Heart left ventricle (tissue), 16 donors: Measurements from ENCODE around the gene GADD45GIP1. TPM values are rescaled to one million over a fixed set of nuclear protein-coding genes. Genes with fewer than 3 reads are reported as not detected.
A peak's percentile ranks its signal among the peaks of the same experiment; 100 is the strongest.

Experiments
- ATAC-seq, 4 donors: fragments of 200-7000 bp; cut with Tn5 transposase; one replicate each; pipeline ENCODE4 v1.9.1; 2020 to 2022; ENCODE audit warnings: moderate library complexity in 4 of 4, mild to moderate bottlenecking in 3 of 4, moderate number of reproducible peaks in 1 of 4
- DNase-seq, 5 donors: peaks; one replicate each; pipeline ENCODE4 v3.0.0-alpha.2; 2020
- H3K27ac ChIP-seq, 12 donors: fragments of 200-600 bp; sonication (generic) in 4 of 12; one replicate each; pipeline versions ENCODE4 v1.5.0 to v1.8.0; 2016 to 2022; ENCODE audit warnings: mild to moderate bottlenecking in 2 of 12
- H3K27me3 ChIP-seq, 9 donors: fragments of 200-600 bp; sonication (generic) in 2 of 9; one replicate each; pipeline versions ENCODE4 v1.5.1 to v1.8.0; 2016 to 2022; ENCODE audit warnings: mild to moderate bottlenecking in 3 of 9
- H3K36me3 ChIP-seq, 9 donors: fragments of 200-600 bp; sonication (generic) in 2 of 9; one replicate each; pipeline versions ENCODE4 v1.5.0 to v1.8.0; 2018 to 2022; ENCODE audit warnings: mild to moderate bottlenecking in 2 of 9
- H3K4me1 ChIP-seq, 12 donors: fragments of 200-600 bp; sonication (generic) in 4 of 12; one replicate each; pipeline versions ENCODE4 v1.5.0 to v1.8.0; 2016 to 2022; ENCODE audit warnings: mild to moderate bottlenecking in 3 of 12
- H3K4me3 ChIP-seq, 12 donors: fragments of 200-600 bp; sonication (generic) in 4 of 12; one replicate each; pipeline versions ENCODE4 v1.5.0 to v1.8.0; 2017 to 2022; ENCODE audit warnings: mild to moderate bottlenecking in 9 of 12, moderate library complexity in 4 of 12
- H3K9me3 ChIP-seq, 12 donors: fragments of 200-600 bp; sonication (generic) in 4 of 12; one replicate each; pipeline versions ENCODE4 v1.5.0 to v1.8.0; 2016 to 2022; ENCODE audit warnings: mild to moderate bottlenecking in 1 of 12
- CTCF ChIP-seq, 12 donors: fragments of 200-600 bp; sonication (generic) in 4 of 12; IDR thresholded peaks; one replicate each; pipeline versions ENCODE4 v1.5.0 to v1.8.0; 2018 to 2022; ENCODE audit warnings: antibody characterized with exemption in 12 of 12, mild to moderate bottlenecking in 5 of 12
- POLR2A ChIP-seq, 2 donors: fragments of 450-650 bp; IDR thresholded peaks; one replicate each; pipeline ENCODE4 v1.6.1; 2017; ENCODE audit warnings: antibody characterized with exemption in 2 of 2, mild to moderate bottlenecking in 2 of 2, moderate library complexity in 2 of 2
- WGBS, 4 donors: extraction: QIAGEN DNeasy Blood & Tissue Kit in 2 of 4; methylation state at CpG; one replicate each; pipeline versions ENCODE4 v1.1.5 to v1.1.7; 2013 to 2018; 5-methylcytosine and 5-hydroxymethylcytosine counted together
- intact Hi-C, 10 donors: fragments of 100-400 bp; cut with DNase I; formaldehyde crosslinking; loops; one replicate each; pipeline versions ENCODE4 v1.11.1 to v1.14.2; 2022
- polyA plus RNA-seq, 2 donors: library from polyadenylated mRNA; stranded (reverse); fragments of 200-250 nt; gene quantifications; one replicate each; pipeline ENCODE4 v1.2.3, GENCODE V29; 2013
- total RNA-seq, 9 donors: library from RNA; depleted of rRNA in 2 of 9; stranded (reverse); fragments of >200 nt in 2 of 9; fragmentation: NEBNext Ultra II Directional in 3 of 9; extraction: Animal tissue kit (Norgen Biotek cat#: 25700) in 3 of 9; gene quantifications; one replicate each; pipeline versions ENCODE4 v1.1.0 to v1.2.4, GENCODE V29; 2016 to 2023
- donor health status: ischemic (EF 13 %, LVEDD 7.1; RV severe dilation, severe dysfunction).
- donor health status: healthy with polysubstance abuse.
- donor health status: DM: no; HTN: yes; CAD: no.
- donor health status: DM: no; HTN: no; CAD: no.
- donor health status: ischemic (EF 25% LVEDD 6.9; RV normal size, moderate dysfunction).
- donor health status: ischemic (EF 25% LVEDD 5.7; RV mildly dilated, moderate dysfunction).
- donor health status: healthy.
- donor health status: DM: yes; HTN: yes; CAD: no.
- donor health status: ischemic (EF 35%, LVEDD 5.7; RV mildly dilated, moderate dysfunction).
- donor health status: nonischemic (EF 11% LVEDD 7.7; RV severe dilation, severe dysfunction).
- donor health status: DM: yes; HTN: yes; CAD: no.
- donor health status: PGD.
- donor health status: ischemic (EF 29% LVEDD 5.4; RV normal size, mild dysfunction).
- donor health status: nonischemic (EF 23%, LVEDD 6.1; RV moderate dilation, normal function).

Gene GADD45GIP1
- total and polyA plus RNA-seq, 11 donors = 17.2 to 119 (median 30.4) TPM

- H3K27ac ChIP-seq = peak overlapping the region in 11 of 12 donors; percentile 69 to 90 (median 85)
- DNase-seq = no peak
- peak overlapping the region in 5 of 12 donors; percentile 10 to 31 (median 17) for H3K4me3 ChIP-seq
- no peaks in the 10 kb centered on the region for H3K27me3 ChIP-seq
- no peaks in the 10 kb centered on the region for H3K9me3 ChIP-seq
- intact Hi-C loops = loop anchor here in 5 of 10 donors (2.0 to 10.0 kb wide), 3 partner anchors 291 to 625 kb away; no protein-coding TSS in a partner anchor
- no peaks in the 10 kb centered on the region for H3K36me3 ChIP-seq
- no peak for TF ChIP-seq CTCF (IDR thresholded peaks at IDR 0.05)
- TF ChIP-seq POLR2A (IDR thresholded peaks at IDR 0.05) = no peak
- WGBS, 4 donors = 82 to 84% (median 83%) methylated on average over 7 of the region's 7 CpGs
- no peak for ATAC-seq
- peaks cover 0 to 26% (median 6%) of the 10 kb centered on the region in 12 donors for H3K4me1 ChIP-seq
These were observed 13.2 kb upstream of the GADD45GIP1 start for GRCh38 chr19:12970070-12970820.

- no peaks in the 10 kb centered on the region for H3K9me3 ChIP-seq
- ATAC-seq (peak; percentile 67 to 87 (median 80)), DNase-seq (peak; percentile 69 to 83 (median 70))
- H3K4me1 ChIP-seq = peaks cover 0 to 21% (median 5%) of the 10 kb centered on the region in 12 donors
- no peak for TF ChIP-seq POLR2A (IDR thresholded peaks at IDR 0.05)
- TF ChIP-seq CTCF (IDR thresholded peaks at IDR 0.05) = no peak
- H3K4me3 ChIP-seq = peak within 1 kb of the TSS in 6 of 12 donors; percentile 9 to 31 (median 16)
- intact Hi-C loops = loop anchor here in 5 of 10 donors (5.0 to 10.0 kb wide), 2 partner anchors 85 to 183 kb away; partner anchors contain the start of genes DNASE2 (in 4 of the 5), KLF1 (in 4 of the 5), IER2 (in 1 of the 5) and STX10 (in 1 of the 5)
- peak within 1 kb of the TSS; percentile 64 to 90 (median 84) for H3K27ac ChIP-seq
- 33 to 46% (median 41%) methylated on average over 10 to 14 of the region's 14 CpGs for WGBS, 4 donors
- H3K36me3 ChIP-seq = no peaks in the 10 kb centered on the region
- no peaks in the 10 kb centered on the region for H3K27me3 ChIP-seq
These were observed 12.4 kb upstream of the GADD45GIP1 start, which contains the start of gene DAND5 for GRCh38 chr19:12969292-12969988. TSS of gene DAND5 (plus strand) at chr19:12969576. CDS start at chr19:12969661, 85 bp downstream.

GRCh38 chr19:12967907-12968306 is 10.9 kb upstream of the GADD45GIP1 start:
- Histone ChIP-seq H3K27me3 (no peaks in the 10 kb centered on the region), H3K9me3 (no peaks in the 10 kb centered on the region), H3K36me3 (no peaks in the 10 kb centered on the region), H3K4me1 (peaks cover 0 to 21% (median 5%) of the 10 kb centered on the region in 12 donors), H3K4me3 (no peak overlapping the region), H3K27ac (no peak overlapping the region)
- ATAC-seq (no peak), DNase-seq (no peak)
- no peak for TF ChIP-seq POLR2A (IDR thresholded peaks at IDR 0.05)
- TF ChIP-seq CTCF (IDR thresholded peaks at IDR 0.05) = no peak
- intact Hi-C loops = loop anchor here in 5 of 10 donors (5.0 to 10.0 kb wide), 2 partner anchors 83 to 184 kb away; partner anchors contain the start of genes DNASE2 (in 4 of the 5), KLF1 (in 4 of the 5), IER2 (in 1 of the 5) and STX10 (in 1 of the 5)
- 93 to 96% (median 94%) methylated on average over 5 of the region's 5 CpGs for WGBS, 4 donors
